Inflammatory macrophage (primary cell): ENCODE results near the gene SLC1A7.

Source experiments
- DNase-seq, 2 donors: peaks; one replicate each; pipeline ENCODE4 v3.0.0-alpha.2; 2020 to 2022

The SLC1A7 gene

GRCh38 chr1:53132176-53132575, 10.3 kb downstream of the SLC1A7 start:
- DNase-seq = no peak

GRCh38 chr1:53131590-53131938, 10.9 kb downstream of the SLC1A7 start:
- DNase-seq = no peak

- no peak for DNase-seq
Measured at GRCh38 chr1:53130878-53131589, 11.4 kb downstream of the SLC1A7 start.

- DNase-seq = no peak
Measured at GRCh38 chr1:53130598-53130877, 11.9 kb downstream of the SLC1A7 start.

- DNase-seq = no peak
Measured at GRCh38 chr1:53129891-53130597, 12.4 kb downstream of the SLC1A7 start.

- no peak for DNase-seq
Measured at GRCh38 chr1:53128401-53128800, 14.0 kb downstream of the SLC1A7 start.

- DNase-seq = peak in 1 of 2 donors; percentile 40
Measured at GRCh38 chr1:53127546-53127945, 14.9 kb downstream of the SLC1A7 start.

GRCh38 chr1:53126495-53126894, 15.9 kb downstream of the SLC1A7 start:
- DNase-seq = no peak

- peak in 1 of 2 donors; percentile 35 for DNase-seq
Measured at GRCh38 chr1:53125623-53126360, 16.6 kb downstream of the SLC1A7 start.

GRCh38 chr1:53125122-53125521, 17.3 kb downstream of the SLC1A7 start:
- no peak for DNase-seq

- DNase-seq = no peak
Measured at GRCh38 chr1:53123453-53124140, 18.8 kb downstream of the SLC1A7 start.

GRCh38 chr1:53122961-53123413, 19.5 kb downstream of the SLC1A7 start:
- no peak for DNase-seq

- peak; percentile 84 to 86 for DNase-seq
Measured at GRCh38 chr1:53122201-53122885, 20.1 kb downstream of the SLC1A7 start.

GRCh38 chr1:53121319-53122172, 20.9 kb downstream of the SLC1A7 start:
- no peak for DNase-seq

- DNase-seq = no peak
Measured at GRCh38 chr1:53120659-53121058, 21.8 kb downstream of the SLC1A7 start.

- no peak for DNase-seq
Measured at GRCh38 chr1:53117836-53118235, 24.6 kb downstream of the SLC1A7 start.

GRCh38 chr1:53116933-53117600, 25.4 kb downstream of the SLC1A7 start:
- DNase-seq = no peak

GRCh38 chr1:53116307-53116810, 26.1 kb downstream of the SLC1A7 start:
- DNase-seq = no peak

- no peak for DNase-seq
Measured at GRCh38 chr1:53115403-53116306, 26.8 kb downstream of the SLC1A7 start.
